Activated CD4-positive, alpha-beta memory T cell treated with anti-CD3 and anti-CD28 coated beads, Interleukin-2, amount 10 ng/mL, durations not matched to agents 7 days and 5 days (primary cell): ENCODE measurements around the gene SNAP47. TPM values are rescaled to one million over a fixed set of nuclear protein-coding genes. Genes with fewer than 3 reads are reported as not detected.
A peak's percentile ranks its signal among the peaks of the same experiment; 100 is the strongest.

Experiments used
- CTCF ChIA-PET: fragments of 350-600 bp; sonication (Branson Sonifier 250); formaldehyde crosslinking; loops from one replicate; lab custom pipeline; 2021; ENCODE audit warnings: antibody characterized with exemption, inconsistent platforms; lab: Charles Lee
- POLR2A ChIA-PET: fragments of 350-600 bp; sonication (Branson Sonifier 250); formaldehyde crosslinking; loops from one replicate; lab custom pipeline; 2021; ENCODE audit warnings: antibody characterized with exemption; lab: Charles Lee
- DNase-seq: peaks from one replicate; pipeline ENCODE4 v3.0.0-alpha.2; 2020
- H3K27ac Mint-ChIP-seq: one replicate; pipeline ENCODE4 v1.8.0; 2021; ENCODE audit warnings: mild to moderate bottlenecking, mixed read lengths
- H3K27me3 Mint-ChIP-seq: one replicate; pipeline ENCODE4 v1.8.0; 2021; ENCODE audit warnings: mixed read lengths
- H3K36me3 Mint-ChIP-seq: one replicate; pipeline ENCODE4 v1.8.0; 2021; ENCODE audit warnings: low read depth, mixed read lengths
- H3K4me1 Mint-ChIP-seq: one replicate; pipeline ENCODE4 v1.8.0; 2021; ENCODE audit warnings: mixed read lengths
- H3K4me3 Mint-ChIP-seq: one replicate; pipeline ENCODE4 v1.8.0; 2021; ENCODE audit warnings: mild to moderate bottlenecking, mixed read lengths
- H3K9me3 Mint-ChIP-seq: one replicate; pipeline ENCODE4 v1.8.0; 2021; ENCODE audit warnings: mixed read lengths
- total RNA-seq, 2 experiments: library from RNA; stranded (reverse); gene quantifications; one replicate each; pipeline ENCODE4 v1.2.3, GENCODE V29; 2021

Gene SNAP47
- total RNA-seq, 2 experiments from 2014 or later, result 55.3 to 59.4 TPM

DNA sequence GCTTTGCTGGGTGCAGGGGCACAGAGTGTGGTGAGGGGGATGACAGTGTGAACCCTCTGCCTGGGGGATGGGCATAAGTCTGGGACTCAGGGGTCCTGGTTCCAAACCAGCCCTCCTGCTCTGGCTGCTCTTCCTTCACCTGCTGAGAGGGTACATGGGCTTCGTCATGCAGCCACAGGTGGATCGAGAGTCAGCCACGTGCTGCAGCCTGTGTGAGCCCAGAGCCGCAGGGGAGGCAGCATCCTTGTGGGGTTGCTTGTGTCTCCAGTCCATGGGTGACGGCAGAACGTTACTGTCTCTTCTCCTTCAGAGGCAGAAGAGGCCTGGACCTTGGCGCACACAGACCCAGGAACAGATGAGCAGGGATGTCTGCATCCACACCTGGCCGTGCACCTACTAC is 12.1 kb downstream of the SNAP47 start:
- DNase-seq, result no peak
- H3K27ac Mint-ChIP-seq, result peak overlapping the region; percentile 97
- H3K36me3 Mint-ChIP-seq, result peaks cover 48% of the 10 kb centered on the region
- ChIA-PET POLR2A (interaction anchor here (0.7 to 1.1 kb wide), 2 partner anchors 12 to 335 kb away, joined by 3 to 4 read pairs; partner anchors contain the start of genes ARF1, JMJD4 and SNAP47), CTCF (no interaction called here)
- no peak overlapping the region for H3K4me3 Mint-ChIP-seq
- H3K4me1 Mint-ChIP-seq, result peaks cover 85% of the 10 kb centered on the region
- H3K9me3 Mint-ChIP-seq, result no peaks in the 10 kb centered on the region
- no peaks in the 10 kb centered on the region for H3K27me3 Mint-ChIP-seq

DNA sequence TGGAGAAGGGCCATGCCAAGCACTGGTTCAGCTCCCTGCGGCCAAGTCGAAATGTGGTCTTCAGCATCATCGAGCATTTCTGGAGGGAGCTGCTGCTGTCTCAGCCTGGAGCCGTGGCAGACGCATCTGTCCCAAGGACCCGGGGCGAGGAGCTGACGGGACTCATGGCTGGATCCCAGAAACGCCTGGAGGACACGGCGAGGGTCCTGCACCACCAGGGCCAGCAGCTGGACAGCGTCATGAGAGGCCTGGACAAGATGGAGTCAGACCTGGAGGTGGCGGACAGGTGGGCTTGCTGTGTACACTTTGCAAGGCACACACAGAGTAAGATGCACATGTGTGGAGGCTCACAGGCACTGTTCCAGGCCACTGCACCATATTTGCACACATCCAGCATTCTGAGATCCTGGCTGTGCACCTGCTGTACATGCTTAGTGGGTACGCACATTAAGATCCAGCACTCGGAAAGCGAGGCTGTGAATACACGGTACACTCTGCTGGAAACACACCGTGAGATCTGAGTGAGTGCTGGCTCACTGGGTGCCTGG is 12.8 kb downstream of the SNAP47 start:
- H3K27me3 Mint-ChIP-seq, result no peaks in the 10 kb centered on the region
- POLR2A ChIA-PET, result interaction anchor here (0.7 to 1.3 kb wide), 3 partner anchors 13 to 334 kb away, joined by 3 to 5 read pairs (median 4); partner anchors contain the start of genes ARF1, JMJD4 and SNAP47
- H3K27ac Mint-ChIP-seq, result peak overlapping the region; percentile 97
- CTCF ChIA-PET, result no interaction called here
- no peaks in the 10 kb centered on the region for H3K9me3 Mint-ChIP-seq
- H3K4me1 Mint-ChIP-seq, result peaks cover 87% of the 10 kb centered on the region
- peaks cover 55% of the 10 kb centered on the region for H3K36me3 Mint-ChIP-seq
- H3K4me3 Mint-ChIP-seq, result peak overlapping the region; percentile 57
- no peak for DNase-seq

DNA sequence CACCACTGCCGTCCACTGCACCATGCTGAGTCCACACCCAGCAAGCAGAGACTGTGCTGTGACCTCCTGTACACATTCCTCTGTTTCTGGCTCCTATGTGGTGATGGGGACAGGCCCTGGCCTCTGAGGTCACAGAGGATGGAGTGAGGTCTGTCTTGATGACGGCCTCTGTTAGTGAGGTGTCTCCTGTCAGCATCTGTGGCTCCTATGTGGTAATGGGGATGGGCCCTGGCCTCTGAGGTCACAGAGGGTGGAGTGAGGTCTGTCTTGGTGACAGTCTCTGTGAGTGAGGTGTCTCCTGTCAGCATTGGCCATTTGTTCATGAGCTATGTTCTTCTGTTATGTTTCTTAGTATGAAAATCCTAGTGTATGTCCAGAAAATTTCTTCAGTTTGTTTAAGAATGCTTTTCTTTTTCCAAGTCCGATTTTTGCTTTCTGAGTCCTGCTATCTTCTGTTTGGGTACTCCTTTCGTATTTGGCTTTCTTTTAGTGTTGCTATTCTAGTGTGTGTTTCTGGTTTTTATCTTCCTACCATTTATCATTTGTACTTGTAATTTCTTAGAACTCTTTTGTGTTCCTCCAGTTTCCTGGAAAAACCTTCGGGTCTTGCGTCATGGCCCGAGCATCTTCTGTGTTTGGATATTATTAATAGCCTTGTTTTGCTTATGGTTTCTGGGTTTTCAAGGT is 13.4 kb downstream of the SNAP47 start:
- Mint-ChIP-seq H3K4me1 (peaks cover 89% of the 10 kb centered on the region), H3K27me3 (no peaks in the 10 kb centered on the region), H3K9me3 (no peaks in the 10 kb centered on the region), H3K4me3 (peak overlapping the region; percentile 57), H3K36me3 (peaks cover 59% of the 10 kb centered on the region), H3K27ac (peak overlapping the region; percentile 97)
- ChIA-PET POLR2A (interaction anchor here (0.6 to 1.3 kb wide), 3 partner anchors 10 to 334 kb away, joined by 4 to 5 read pairs (median 4); partner anchors contain the start of gene ARF1), CTCF (interaction anchor here (0.6 kb wide), 1 partner anchor 710 kb away, joined by 3 read pairs; no protein-coding TSS in a partner anchor)
- DNase-seq, result peak; percentile 84

DNA sequence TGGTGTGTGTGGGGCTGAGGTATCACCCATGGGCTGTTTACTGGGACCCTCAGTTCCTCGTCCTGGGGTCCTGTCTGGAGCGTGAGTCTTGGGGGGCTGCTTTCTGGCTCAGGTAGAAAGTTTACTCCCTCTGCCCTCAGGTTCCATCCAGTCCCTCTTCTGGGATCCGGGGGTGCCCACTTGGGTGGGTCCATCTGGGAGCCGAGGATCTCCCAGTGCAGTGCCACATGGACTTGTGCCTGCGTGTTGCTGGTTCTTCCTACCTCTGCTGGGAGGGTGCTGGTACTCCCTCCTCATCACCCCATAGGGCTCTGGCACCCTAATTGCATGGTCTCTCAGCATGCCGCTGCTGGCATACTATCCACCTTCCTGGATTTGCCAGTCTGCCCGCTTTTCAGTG is 14.0 kb downstream of the SNAP47 start:
- H3K4me1 Mint-ChIP-seq, result peaks cover 89% of the 10 kb centered on the region
- ChIA-PET POLR2A (interaction anchor here (0.6 to 1.4 kb wide), 4 partner anchors 9 to 17 kb away, joined by 3 to 5 read pairs (median 4); no protein-coding TSS in a partner anchor), CTCF (interaction anchor here (0.6 to 1.5 kb wide), 2 partner anchors 13 to 709 kb away, joined by 3 read pairs; no protein-coding TSS in a partner anchor)
- H3K27me3 Mint-ChIP-seq, result no peaks in the 10 kb centered on the region
- H3K36me3 Mint-ChIP-seq, result peaks cover 56% of the 10 kb centered on the region
- peak overlapping the region; percentile 97 for H3K27ac Mint-ChIP-seq
- DNase-seq, result no peak
- H3K9me3 Mint-ChIP-seq, result no peaks in the 10 kb centered on the region
- peak overlapping the region; percentile 57 for H3K4me3 Mint-ChIP-seq

DNA sequence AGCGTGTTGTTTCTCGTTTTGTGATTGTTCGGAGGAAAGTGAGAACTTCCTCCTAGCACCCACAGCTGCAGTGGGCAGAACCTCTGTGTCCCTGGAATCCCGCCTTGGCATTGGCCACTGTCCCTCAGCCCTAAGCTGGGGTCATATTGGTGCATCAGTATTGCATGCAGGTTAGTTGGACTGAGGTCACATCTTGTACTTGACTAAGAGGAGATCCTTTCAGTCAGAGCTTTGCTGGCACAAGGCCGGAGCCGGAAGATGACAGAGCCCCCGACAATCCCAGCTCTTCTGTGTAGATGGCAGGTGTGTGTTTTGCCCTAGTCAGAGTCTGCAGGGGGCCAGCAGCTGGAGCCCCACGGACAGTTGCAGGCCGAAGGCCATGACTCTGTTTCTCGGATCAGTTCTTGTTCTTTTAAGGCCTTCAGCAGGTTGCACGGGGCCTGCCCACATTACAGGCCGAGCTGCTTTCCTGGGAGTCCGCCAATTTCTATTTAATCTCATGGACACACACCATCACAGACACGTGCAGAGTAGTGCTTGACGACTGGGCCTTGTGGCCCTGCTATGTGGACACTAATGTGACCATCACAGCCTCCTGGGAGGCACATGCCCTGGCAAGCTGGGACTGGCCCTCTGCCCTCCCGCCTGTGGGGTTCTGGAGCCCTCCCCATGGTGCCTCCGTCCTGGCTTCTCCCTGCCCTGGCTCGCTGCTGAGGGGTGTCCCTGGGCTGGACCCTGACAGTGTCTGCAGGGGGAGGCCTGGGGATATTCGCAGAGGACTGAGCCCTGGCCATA is 14.9 kb downstream of the SNAP47 start:
- ChIA-PET POLR2A (interaction anchor here (0.7 to 1.4 kb wide), 4 partner anchors 8 to 15 kb away, joined by 3 to 4 read pairs (median 3); partner anchors contain the start of genes JMJD4 and SNAP47), CTCF (interaction anchor here (1.5 kb wide), 1 partner anchor 12 kb away, joined by 3 read pairs; no protein-coding TSS in a partner anchor)
- Mint-ChIP-seq H3K27ac (peak overlapping the region; percentile 97), H3K27me3 (no peaks in the 10 kb centered on the region), H3K4me3 (no peak overlapping the region), H3K9me3 (no peaks in the 10 kb centered on the region), H3K36me3 (peaks cover 65% of the 10 kb centered on the region), H3K4me1 (peaks cover 88% of the 10 kb centered on the region)
- no peak for DNase-seq

DNA sequence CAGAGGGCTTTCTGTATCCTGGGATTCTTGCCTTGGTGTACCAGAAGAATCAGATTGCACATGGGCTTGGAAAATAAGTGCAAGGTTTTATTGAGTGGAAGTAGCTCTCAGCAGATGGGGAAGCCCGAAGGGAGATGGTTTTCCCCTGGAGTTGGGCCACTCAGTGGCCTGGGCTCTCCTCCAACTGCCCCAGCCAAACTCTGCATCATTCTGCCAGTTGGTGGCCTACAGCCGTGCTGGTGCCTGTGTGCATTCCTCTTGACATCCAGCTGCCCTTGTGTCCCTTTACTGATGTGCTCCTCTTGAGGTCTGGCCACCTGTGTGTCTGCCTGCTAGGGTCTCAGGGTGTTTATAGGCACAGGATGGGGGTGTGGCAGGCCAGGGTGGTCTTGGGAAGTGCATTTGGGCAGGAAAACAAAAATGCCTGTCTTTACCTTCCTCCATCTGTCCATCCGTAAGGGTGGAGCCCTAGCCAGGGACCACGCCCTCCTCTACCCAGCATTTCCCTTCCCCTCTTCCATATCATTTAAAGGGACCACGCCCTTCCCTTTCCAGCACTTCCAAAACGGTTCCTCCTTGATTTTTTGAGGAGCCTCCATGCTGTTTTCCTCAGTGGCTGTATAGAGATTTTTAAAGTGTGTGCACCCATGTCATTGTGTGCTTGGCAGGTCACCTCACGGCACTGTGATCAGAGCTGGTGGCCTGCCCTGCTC is 18.9 kb downstream of the SNAP47 start:
- H3K9me3 Mint-ChIP-seq, result peaks cover 3% of the 10 kb centered on the region
- no peaks in the 10 kb centered on the region for H3K27me3 Mint-ChIP-seq
- no peak for DNase-seq
- peaks cover 84% of the 10 kb centered on the region for H3K36me3 Mint-ChIP-seq
- ChIA-PET POLR2A (no interaction called here), CTCF (interaction anchor here (1.2 kb wide), 1 partner anchor 9 kb away, joined by 5 read pairs; no protein-coding TSS in a partner anchor)
- no peak overlapping the region for H3K27ac Mint-ChIP-seq
- no peak overlapping the region for H3K4me3 Mint-ChIP-seq
- H3K4me1 Mint-ChIP-seq, result peaks cover 81% of the 10 kb centered on the region

DNA sequence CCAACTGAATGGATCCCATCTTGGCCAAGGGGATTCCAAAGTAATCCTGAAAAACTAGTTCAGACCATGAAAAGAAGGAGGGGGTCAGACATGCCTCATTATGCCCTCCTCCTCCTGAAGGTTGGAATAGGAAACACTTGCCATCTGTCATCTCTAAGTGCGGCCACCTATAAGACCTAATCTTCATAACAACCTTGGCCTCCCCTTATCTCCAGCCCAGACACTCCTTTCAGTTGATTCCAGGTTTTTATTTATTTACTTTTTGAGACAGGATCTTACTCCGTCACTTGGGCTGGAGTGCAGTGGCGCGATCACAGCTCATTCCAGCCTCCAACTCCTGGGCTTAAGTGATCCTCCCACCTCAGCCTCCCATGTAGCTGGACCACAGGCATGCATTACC is 19.7 kb downstream of the SNAP47 start:
- Mint-ChIP-seq H3K27ac (no peak overlapping the region), H3K9me3 (peaks cover 5% of the 10 kb centered on the region), H3K36me3 (peaks cover 84% of the 10 kb centered on the region), H3K27me3 (no peaks in the 10 kb centered on the region), H3K4me3 (no peak overlapping the region), H3K4me1 (peaks cover 80% of the 10 kb centered on the region)
- POLR2A ChIA-PET, result no interaction called here
- CTCF ChIA-PET, result interaction anchor here (1.1 to 1.2 kb wide), 2 partner anchors 8 to 16 kb away, joined by 3 to 5 read pairs; no protein-coding TSS in a partner anchor
- DNase-seq, result no peak

DNA sequence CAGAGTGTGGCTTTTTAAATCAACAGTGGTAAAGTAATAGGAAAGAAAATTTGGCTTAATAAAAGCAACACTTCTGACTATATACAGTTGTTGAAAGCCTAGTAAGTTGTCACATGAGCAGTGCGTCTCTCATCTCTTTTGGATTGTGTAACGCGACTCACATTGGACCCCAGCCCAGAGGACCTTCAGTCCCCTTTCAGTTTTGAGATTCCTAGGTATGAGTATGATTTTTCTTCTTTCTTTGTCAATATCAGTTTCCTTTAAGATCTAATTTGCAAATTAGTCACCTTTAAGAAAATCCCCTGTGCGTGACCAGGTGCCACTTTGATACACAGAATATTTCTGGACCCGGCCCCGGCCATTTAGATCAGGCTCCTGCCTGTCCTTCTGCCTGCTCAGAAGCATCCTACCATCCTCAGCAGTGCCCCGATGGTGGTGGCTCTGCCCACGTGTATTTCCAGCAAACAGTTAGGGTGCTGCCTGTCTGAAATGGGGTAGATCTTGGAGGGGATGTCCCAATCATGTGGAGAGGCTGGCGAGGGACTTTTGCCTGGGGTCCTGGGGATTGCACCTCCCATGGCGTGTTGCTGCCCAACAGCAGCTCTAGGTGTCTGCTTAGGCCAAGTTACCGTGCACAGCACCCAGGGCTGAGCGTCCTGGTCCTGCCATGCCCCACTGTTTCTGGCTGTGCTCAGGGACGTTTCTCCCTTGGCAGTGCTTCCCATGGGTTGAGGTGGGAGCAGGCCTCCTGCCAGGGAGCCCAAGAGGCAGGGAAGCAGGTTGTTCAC is 21.1 kb downstream of the SNAP47 start:
- DNase-seq, result no peak
- H3K9me3 Mint-ChIP-seq, result peaks cover 5% of the 10 kb centered on the region
- H3K4me1 Mint-ChIP-seq, result peaks cover 84% of the 10 kb centered on the region
- H3K27me3 Mint-ChIP-seq, result no peaks in the 10 kb centered on the region
- POLR2A ChIA-PET, result no interaction called here
- peaks cover 84% of the 10 kb centered on the region for H3K36me3 Mint-ChIP-seq
- CTCF ChIA-PET, result interaction anchor here (1.1 kb wide), 1 partner anchor 18 kb away, joined by 3 read pairs; no protein-coding TSS in a partner anchor
- no peak overlapping the region for H3K4me3 Mint-ChIP-seq
- no peak overlapping the region for H3K27ac Mint-ChIP-seq

DNA sequence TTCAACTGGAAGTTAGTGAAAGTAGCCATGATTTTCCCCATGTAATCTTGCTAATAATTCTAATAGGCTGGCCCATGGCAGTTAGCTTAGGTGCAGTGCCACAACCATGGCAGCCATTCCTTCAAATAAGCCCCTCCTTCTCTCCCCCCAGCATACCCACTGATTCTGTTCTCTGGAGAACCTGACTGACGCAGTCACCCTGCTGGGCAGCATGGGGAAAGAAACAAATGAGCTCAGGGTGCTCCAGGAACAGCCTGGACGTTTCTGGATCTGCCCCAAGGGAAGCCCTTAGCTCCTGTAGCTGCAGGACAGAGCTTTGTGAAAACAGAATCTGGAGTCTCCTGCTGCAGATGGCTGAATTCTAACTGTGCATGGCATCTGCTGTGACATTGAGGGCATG is 22.5 kb downstream of the SNAP47 start:
- Mint-ChIP-seq H3K4me3 (no peak overlapping the region), H3K4me1 (peaks cover 88% of the 10 kb centered on the region), H3K27me3 (no peaks in the 10 kb centered on the region), H3K36me3 (peaks cover 87% of the 10 kb centered on the region), H3K27ac (peak overlapping the region; percentile 86), H3K9me3 (peaks cover 5% of the 10 kb centered on the region)
- DNase-seq, result no peak
- ChIA-PET CTCF (interaction anchor here (0.8 to 1.1 kb wide), 3 partner anchors 21 to 346 kb away, joined by 3 to 5 read pairs (median 5); partner anchors contain the start of gene C1orf35), POLR2A (interaction anchor here (0.6 to 1.7 kb wide), 6 partner anchors 8 to 341 kb away, joined by 3 to 9 read pairs (median 4); partner anchors contain the start of genes ARF1, JMJD4 and SNAP47)

DNA sequence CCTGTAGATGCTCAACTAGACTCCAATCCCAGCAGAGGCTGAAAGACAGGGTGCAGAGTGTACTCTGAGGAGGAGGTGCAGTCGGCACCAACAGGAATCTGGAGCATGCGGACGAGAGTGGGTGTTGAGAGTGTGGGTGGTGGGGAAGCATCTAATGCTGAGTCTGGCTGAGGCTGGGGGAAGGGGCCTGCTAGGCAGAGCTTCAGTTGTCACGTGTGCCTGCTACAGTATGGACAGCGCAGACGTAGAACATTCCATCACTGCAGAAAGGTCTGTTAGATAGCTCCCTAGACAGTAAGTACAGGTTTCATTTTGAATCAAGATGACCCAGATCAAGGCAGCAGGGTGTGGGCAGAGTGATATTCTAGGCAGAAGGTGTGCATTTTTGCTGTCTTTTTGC is 23.1 kb downstream of the SNAP47 start:
- Mint-ChIP-seq H3K4me1 (peaks cover 90% of the 10 kb centered on the region), H3K27me3 (no peaks in the 10 kb centered on the region), H3K27ac (peak overlapping the region; percentile 86), H3K4me3 (peak overlapping the region; percentile 45), H3K36me3 (peaks cover 86% of the 10 kb centered on the region), H3K9me3 (peaks cover 5% of the 10 kb centered on the region)
- CTCF ChIA-PET, result interaction anchor here (0.8 to 1.1 kb wide), 3 partner anchors 22 to 345 kb away, joined by 3 to 5 read pairs (median 5); partner anchors contain the start of gene C1orf35
- peak; percentile 36 for DNase-seq
- POLR2A ChIA-PET, result interaction anchor here (0.6 to 1.7 kb wide), 6 partner anchors 9 to 340 kb away, joined by 3 to 9 read pairs (median 4); partner anchors contain the start of genes ARF1, JMJD4 and SNAP47
